ENCODE measurements around the gene STARD9. TPM values are rescaled to one million over a fixed set of nuclear protein-coding genes. Genes with fewer than 3 reads are reported as not detected.

Gene STARD9
- total RNA-seq, 2 experiments from 2014 or later: 14.0 to 16.1 TPM

DNA sequence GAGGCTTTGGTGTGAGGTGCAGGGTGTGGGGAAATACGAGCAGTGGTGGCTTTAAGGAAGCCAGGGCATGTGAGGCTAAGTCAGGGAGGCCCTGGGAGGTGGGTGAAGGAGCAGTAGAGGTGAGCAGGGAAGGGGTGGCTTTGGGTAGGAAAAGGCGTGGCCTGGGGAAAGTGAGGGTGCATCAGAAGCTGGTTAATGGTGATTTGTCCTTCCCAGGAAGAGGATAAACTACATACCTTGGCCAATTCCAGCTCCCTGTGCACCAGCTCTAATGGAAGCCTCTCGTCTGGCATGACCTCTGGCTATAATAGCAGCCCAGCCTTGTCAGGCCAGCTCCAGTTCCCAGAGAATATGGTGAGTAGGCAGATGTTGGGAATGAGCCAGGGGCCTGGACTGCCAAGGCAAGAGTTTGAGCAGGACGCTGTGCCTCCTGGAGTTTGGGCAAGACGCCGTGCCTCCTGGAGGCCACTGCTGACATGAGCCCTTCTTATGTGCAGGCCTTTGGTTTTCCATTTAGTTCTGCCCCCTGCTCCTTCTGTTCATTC, 120.2 kb downstream of the STARD9 start:
- ATAC-seq (ENCODE audit: low read depth) (no peak), DNase-seq (no peak)
- Mint-ChIP-seq H3K27me3 (no peaks in the 10 kb centered on the region), H3K9me3 (no peaks in the 10 kb centered on the region), H3K4me3 (no peak overlapping the region), H3K36me3 (peaks cover 6% of the 10 kb centered on the region), H3K27ac (no peak overlapping the region), H3K4me1 (peaks cover 15% of the 10 kb centered on the region)
- POLR2A ChIA-PET: no interaction called here

DNA sequence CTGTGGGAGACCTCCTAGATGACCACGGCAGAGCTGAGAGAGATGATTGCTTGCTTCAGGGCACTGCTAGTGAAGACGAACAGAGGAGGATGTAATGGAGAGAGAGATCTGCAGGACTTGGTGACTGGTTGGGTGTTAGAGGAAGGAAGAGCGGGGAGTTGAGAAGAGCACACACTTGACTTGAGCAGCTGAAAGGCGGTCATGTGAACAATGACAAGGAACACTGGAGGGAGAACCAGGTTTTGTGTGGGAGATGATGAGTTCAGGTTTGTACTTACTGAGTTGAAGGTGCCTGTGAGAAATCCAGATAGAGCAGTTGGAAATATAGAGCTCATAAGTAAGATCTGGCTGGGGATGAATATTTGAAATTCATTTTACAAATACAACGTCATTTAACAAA, 121.2 kb downstream of the STARD9 start:
- no peaks in the 10 kb centered on the region for H3K27me3 Mint-ChIP-seq
- POLR2A ChIA-PET: no interaction called here
- ATAC-seq (ENCODE audit: low read depth): no peak
- H3K27ac Mint-ChIP-seq: no peak overlapping the region
- no peak overlapping the region for H3K4me3 Mint-ChIP-seq
- H3K4me1 Mint-ChIP-seq: peaks cover 5% of the 10 kb centered on the region
- H3K36me3 Mint-ChIP-seq: peaks cover 6% of the 10 kb centered on the region
- no peaks in the 10 kb centered on the region for H3K9me3 Mint-ChIP-seq
- DNase-seq: no peak

DNA sequence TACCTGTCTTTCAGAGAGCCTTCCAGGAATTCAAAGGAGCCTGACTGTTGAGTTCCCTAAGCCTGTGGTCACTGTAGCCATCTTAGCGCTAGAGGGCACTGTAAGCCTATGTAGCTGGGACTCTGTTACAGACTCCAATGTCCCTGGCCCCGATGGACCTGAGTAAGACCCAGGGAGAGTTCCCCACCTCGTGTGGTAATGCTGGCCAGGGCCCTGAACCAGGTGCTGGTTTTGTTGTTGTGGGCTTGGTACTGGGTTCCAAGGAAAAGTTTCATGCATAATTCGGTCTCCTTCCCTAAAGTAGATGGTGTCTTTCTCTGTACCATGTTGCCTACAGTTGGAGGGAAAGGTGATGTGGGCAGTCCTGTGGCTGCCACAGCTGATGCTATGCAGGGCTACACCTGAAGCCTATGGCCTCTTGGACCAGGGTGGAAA, 129.1 kb downstream of the STARD9 start:
- no peaks in the 10 kb centered on the region for H3K36me3 Mint-ChIP-seq
- DNase-seq (no peak), ATAC-seq (ENCODE audit: low read depth) (peak; percentile 96)
- no peaks in the 10 kb centered on the region for H3K27me3 Mint-ChIP-seq
- no peak overlapping the region for H3K4me3 Mint-ChIP-seq
- H3K27ac Mint-ChIP-seq: no peak overlapping the region
- POLR2A ChIA-PET: no interaction called here
- peaks cover 2% of the 10 kb centered on the region for H3K4me1 Mint-ChIP-seq
- H3K9me3 Mint-ChIP-seq: no peaks in the 10 kb centered on the region

DNA sequence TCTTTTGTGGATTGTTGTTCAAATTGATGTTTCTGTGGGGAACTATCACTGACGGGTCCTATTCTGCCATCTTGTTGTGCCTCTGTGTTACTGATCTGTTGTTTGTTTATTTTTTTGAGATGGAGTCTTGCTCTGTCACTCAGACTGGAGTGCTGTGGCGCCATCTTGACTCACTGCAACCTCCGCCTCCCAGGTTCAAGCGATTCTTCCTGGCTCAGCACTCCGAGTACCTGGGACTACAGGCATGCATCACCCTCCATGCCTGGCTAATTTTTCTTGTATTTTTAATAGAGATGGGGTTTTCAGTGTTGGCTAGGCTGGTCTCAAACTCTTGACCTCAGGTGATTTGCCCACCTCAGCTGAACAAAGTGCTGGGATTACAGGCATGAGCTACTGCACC, 129.9 kb downstream of the STARD9 start:
- POLR2A ChIA-PET: no interaction called here

DNA sequence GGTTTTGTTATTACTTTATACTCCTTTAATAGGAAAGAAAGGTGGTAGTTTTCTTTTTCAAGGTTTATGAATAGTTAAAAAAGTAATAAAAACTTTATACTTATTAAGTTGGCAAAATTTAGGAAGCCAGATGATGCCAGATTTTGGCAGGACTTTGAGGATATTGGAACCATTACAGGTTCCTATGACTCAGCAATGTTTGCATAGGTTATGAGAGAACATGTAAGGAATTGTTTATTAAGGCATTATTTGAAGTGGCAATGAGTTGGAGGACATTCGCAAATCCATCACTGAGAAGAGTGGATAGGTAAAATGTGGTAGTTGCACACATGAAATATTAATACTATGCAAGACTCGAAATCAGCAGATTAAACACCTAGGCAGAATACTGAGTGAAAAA, 131.7 kb downstream of the STARD9 start:
- Mint-ChIP-seq H3K4me3 (no peak overlapping the region), H3K36me3 (no peaks in the 10 kb centered on the region), H3K9me3 (no peaks in the 10 kb centered on the region), H3K27ac (no peak overlapping the region), H3K27me3 (no peaks in the 10 kb centered on the region), H3K4me1 (peaks cover 2% of the 10 kb centered on the region)
- no peak for ATAC-seq (ENCODE audit: low read depth)
- POLR2A ChIA-PET: no interaction called here
- DNase-seq: no peak

More for the DNA sequence above, 129.9 kb downstream of the STARD9 start:
- no peak overlapping the region for H3K27ac Mint-ChIP-seq
- DNase-seq (no peak), ATAC-seq (ENCODE audit: low read depth) (no peak)
- H3K9me3 Mint-ChIP-seq: no peaks in the 10 kb centered on the region
- peaks cover 2% of the 10 kb centered on the region for H3K4me1 Mint-ChIP-seq
- H3K36me3 Mint-ChIP-seq: no peaks in the 10 kb centered on the region
- H3K27me3 Mint-ChIP-seq: no peaks in the 10 kb centered on the region
- no peak overlapping the region for H3K4me3 Mint-ChIP-seq

DNA sequence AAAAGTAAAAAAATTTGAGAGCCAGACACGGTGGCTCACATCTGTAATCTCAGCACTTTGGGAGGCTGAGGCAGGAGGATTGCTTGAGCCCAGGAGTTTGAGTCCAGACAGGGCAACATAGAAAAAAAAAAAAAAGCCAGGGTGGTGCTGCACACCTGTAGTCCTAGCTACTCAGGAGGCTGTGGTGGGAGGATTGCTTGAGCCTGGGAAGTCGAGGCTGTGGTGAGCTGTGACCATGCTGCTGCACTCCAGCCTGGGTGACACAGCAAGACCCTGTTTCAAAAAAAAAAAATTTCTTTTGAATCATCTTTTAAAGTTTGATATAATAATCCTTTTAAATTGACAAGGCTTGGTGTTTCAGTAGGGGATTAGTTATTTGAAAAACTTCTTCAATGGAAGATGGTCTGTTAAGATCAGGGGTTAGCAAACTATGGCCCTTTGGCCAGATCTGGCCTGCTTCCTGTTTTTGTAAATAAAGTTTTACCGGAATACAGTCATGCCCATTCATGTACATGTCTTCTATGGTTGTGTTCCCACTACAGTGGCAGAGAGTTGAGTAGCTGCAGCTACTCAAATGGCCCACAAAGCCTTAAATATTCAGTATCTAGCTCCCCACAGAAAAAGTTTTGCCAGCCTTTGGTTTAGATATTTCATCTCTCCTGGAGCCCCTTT, 132.6 kb downstream of the STARD9 start:
- POLR2A ChIA-PET: interaction anchor here (0.7 kb wide), 1 partner anchor 170 kb away, joined by 3 read pairs; no protein-coding TSS in a partner anchor
- Mint-ChIP-seq H3K4me1 (peaks cover 2% of the 10 kb centered on the region), H3K36me3 (no peaks in the 10 kb centered on the region), H3K27ac (no peak overlapping the region), H3K27me3 (no peaks in the 10 kb centered on the region), H3K4me3 (no peak overlapping the region), H3K9me3 (no peaks in the 10 kb centered on the region)
- DNase-seq (no peak), ATAC-seq (ENCODE audit: low read depth) (no peak)

DNA sequence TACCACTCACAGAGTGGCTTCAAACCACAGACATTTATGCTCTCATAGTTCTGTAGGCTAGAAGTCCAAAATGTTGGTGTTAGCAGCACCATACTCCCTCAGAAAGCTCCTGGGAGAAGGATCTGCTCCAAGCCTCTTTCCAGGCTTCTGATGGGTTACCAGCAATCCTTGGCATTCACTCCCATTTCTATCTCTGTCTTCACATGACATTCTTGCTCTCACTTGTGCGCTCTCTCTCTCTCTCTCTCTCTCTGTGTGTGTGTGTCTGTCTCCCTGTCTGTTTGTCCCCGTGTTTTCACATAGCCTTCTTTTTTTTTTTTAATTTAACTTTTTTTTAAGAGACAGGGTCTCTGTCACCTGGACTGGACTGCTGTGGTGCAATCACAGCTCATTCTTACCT, 135.3 kb downstream of the STARD9 start:
- Mint-ChIP-seq H3K9me3 (no peaks in the 10 kb centered on the region), H3K27me3 (no peaks in the 10 kb centered on the region), H3K36me3 (no peaks in the 10 kb centered on the region), H3K4me1 (peaks cover 2% of the 10 kb centered on the region), H3K27ac (no peak overlapping the region), H3K4me3 (no peak overlapping the region)
- ATAC-seq (ENCODE audit: low read depth) (no peak), DNase-seq (no peak)
- POLR2A ChIA-PET: interaction anchor here (0.6 kb wide), 1 partner anchor 41 kb away, joined by 3 read pairs; no protein-coding TSS in a partner anchor

DNA sequence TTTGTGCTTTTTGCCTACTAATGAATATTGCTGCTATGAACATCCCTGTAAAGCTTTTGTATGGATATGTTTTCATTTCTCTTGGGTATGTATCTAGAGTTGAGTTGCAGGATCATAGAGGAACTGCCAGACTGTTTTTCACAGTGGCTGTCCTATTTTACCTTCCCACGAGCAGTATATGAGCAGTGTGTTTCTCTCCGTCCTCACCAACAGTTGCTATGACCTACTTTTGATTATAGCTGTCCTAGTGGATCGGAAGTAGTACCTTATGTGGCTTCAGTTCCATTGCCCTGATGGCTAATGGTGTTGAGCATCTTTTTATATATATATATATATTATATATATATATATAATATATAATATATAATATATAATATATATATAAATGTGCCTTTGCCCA, 136.3 kb downstream of the STARD9 start:
- no peaks in the 10 kb centered on the region for H3K27me3 Mint-ChIP-seq
- peaks cover 2% of the 10 kb centered on the region for H3K4me1 Mint-ChIP-seq
- no peak overlapping the region for H3K4me3 Mint-ChIP-seq
- no peak for ATAC-seq (ENCODE audit: low read depth)
- no peak for DNase-seq
- POLR2A ChIA-PET: interaction anchor here (0.7 kb wide), 1 partner anchor 137 kb away, joined by 3 read pairs; no protein-coding TSS in a partner anchor
- no peaks in the 10 kb centered on the region for H3K36me3 Mint-ChIP-seq
- H3K27ac Mint-ChIP-seq: no peak overlapping the region
- H3K9me3 Mint-ChIP-seq: no peaks in the 10 kb centered on the region

DNA sequence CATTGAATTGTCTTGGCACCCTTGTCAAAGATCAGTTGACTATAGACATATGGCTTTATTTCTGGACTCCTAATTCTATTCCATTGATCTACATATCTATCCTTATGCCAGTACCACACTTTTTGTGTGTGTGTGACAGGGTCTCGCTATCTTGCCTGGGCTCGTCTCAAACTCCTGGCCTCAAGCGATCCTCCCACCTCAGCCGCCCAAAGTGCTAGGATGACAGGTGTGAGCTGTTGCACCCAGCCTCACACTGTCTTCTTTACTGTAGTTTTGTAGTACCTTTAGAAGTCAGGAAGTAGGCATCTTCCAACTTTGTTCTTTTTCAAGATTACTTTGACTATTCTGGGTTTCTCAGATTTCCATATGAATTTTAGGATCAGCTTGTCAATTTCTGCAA, 137.2 kb downstream of the STARD9 start:
- Mint-ChIP-seq H3K4me3 (no peak overlapping the region), H3K27me3 (no peaks in the 10 kb centered on the region), H3K4me1 (peaks cover 2% of the 10 kb centered on the region), H3K27ac (no peak overlapping the region), H3K9me3 (no peaks in the 10 kb centered on the region), H3K36me3 (no peaks in the 10 kb centered on the region)
- ATAC-seq (ENCODE audit: low read depth): no peak
- no peak for DNase-seq
- POLR2A ChIA-PET: no interaction called here

DNA sequence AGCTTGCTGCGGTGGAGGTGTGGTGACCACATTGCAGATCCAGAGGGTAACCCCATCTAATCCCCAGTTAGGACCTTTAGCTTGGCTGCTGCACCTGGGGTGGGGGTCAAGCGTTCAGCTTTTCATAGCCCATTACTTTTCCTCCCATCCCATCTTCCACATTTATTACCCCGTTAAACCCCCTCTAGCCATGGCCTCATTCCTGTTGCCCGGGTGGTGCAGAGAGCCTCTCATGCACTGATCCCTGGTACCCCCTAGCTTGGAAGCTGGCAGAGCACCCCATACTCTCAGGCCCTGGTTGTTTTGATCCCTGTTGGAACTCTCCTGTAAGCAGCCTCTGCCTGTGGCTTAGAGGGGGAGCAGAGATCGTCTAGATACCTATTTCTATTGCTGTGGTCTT, 140.7 kb downstream of the STARD9 start:
- ATAC-seq (ENCODE audit: low read depth): no peak
- POLR2A ChIA-PET: no interaction called here
- no peak for DNase-seq
- no peaks in the 10 kb centered on the region for H3K27me3 Mint-ChIP-seq
- no peak overlapping the region for H3K27ac Mint-ChIP-seq
- H3K4me3 Mint-ChIP-seq: no peak overlapping the region
- no peaks in the 10 kb centered on the region for H3K4me1 Mint-ChIP-seq
- no peaks in the 10 kb centered on the region for H3K9me3 Mint-ChIP-seq
- no peaks in the 10 kb centered on the region for H3K36me3 Mint-ChIP-seq

DNA sequence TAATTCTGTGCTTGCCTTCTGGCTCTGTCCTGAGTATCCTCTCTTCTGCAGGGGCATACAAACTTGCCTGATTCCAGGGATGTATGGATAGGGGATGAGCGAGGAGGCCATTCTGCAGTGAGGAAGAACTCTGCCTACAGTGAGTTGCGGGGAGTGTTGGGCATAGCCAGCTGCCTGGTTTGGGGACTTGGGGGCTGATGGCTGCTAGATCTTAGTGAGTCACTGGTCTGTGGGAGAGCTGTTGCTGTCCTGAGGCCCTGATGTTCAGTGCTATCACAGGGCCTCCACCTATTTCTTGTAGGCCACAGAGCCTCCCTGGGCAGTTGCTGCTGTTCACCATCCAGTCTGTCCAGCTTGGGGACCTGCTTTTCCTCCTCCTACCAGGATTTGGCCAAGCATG, 141.2 kb downstream of the STARD9 start:
- H3K4me3 Mint-ChIP-seq: no peak overlapping the region
- no peaks in the 10 kb centered on the region for H3K4me1 Mint-ChIP-seq
- H3K27me3 Mint-ChIP-seq: no peaks in the 10 kb centered on the region
- no peaks in the 10 kb centered on the region for H3K9me3 Mint-ChIP-seq
- no peaks in the 10 kb centered on the region for H3K36me3 Mint-ChIP-seq
- no peak overlapping the region for H3K27ac Mint-ChIP-seq
- no peak for ATAC-seq (ENCODE audit: low read depth)
- POLR2A ChIA-PET: interaction anchor here (1.4 kb wide), 1 partner anchor 20 kb away, joined by 3 read pairs; the partner anchor contains the start of gene CDAN1
- DNase-seq: no peak

DNA sequence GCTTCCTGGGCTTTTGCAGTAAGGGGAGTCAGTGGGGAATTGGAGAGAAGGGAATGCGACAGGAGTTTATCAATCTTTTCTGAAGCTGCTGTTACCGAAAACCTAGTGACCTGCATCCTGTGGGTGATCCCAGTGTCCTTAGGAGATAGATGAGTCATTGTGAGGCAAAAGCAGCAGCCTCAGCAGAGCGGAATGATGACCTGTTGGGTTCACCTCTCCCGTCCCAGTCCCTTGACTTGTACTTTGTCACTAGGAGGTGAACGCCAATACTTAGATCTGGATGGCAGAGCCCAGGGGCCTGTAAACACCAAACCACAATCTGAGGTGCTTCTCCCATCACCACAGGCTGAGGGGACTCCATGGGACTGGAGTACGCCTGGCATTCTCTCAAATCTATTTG, 143.6 kb downstream of the STARD9 start:
- no peak overlapping the region for H3K27ac Mint-ChIP-seq
- no peaks in the 10 kb centered on the region for H3K9me3 Mint-ChIP-seq
- ATAC-seq (ENCODE audit: low read depth) (no peak), DNase-seq (no peak)
- H3K36me3 Mint-ChIP-seq: no peaks in the 10 kb centered on the region
- H3K27me3 Mint-ChIP-seq: no peaks in the 10 kb centered on the region
- no peak overlapping the region for H3K4me3 Mint-ChIP-seq
- POLR2A ChIA-PET: no interaction called here
- H3K4me1 Mint-ChIP-seq: no peaks in the 10 kb centered on the region

DNA sequence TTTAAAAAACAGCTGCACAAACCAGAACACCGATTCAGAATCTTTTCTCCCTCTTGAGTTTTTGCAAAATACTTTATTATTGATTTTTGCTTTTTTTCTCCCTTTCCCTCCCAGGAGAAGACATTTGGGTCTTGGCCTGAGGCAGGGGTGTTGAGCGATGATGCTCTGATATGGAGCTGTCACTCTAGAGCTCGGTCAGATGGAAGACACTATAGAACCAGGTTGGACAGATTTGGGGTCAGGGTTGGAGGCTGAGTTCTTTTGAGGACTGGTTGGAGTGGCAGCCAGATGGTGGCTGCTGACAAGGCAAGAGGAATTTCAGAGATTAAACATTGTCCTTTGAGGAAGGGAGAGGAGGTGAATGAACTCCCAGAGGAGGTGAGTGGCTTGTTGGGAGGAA, 144.7 kb downstream of the STARD9 start:
- ATAC-seq (ENCODE audit: low read depth): no peak
- no peak overlapping the region for H3K4me3 Mint-ChIP-seq
- H3K27ac Mint-ChIP-seq: no peak overlapping the region
- H3K9me3 Mint-ChIP-seq: no peaks in the 10 kb centered on the region
- peaks cover 3% of the 10 kb centered on the region for H3K36me3 Mint-ChIP-seq
- POLR2A ChIA-PET: no interaction called here
- DNase-seq: no peak
- no peaks in the 10 kb centered on the region for H3K27me3 Mint-ChIP-seq
- H3K4me1 Mint-ChIP-seq: no peaks in the 10 kb centered on the region

DNA sequence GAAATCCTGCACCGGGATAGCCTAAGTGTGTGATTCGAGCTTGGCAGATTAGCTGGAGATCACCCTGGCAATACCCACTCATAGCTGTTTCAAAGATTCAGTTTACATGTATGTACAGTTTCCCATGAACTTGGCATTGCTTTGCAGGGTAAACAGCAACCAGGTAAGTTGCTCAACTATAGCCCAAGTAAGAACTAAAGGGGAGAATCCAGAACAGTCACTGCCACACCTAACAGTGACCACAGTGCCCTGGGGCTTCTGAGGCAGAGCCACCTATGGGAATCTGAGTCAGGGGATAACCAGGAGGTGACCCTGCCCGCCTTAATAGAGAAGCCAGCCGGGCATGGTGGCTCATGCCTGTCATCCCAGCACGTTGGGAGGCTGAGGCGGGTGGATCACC, 145.6 kb downstream of the STARD9 start:
- H3K27ac Mint-ChIP-seq: no peak overlapping the region
- H3K36me3 Mint-ChIP-seq: peaks cover 5% of the 10 kb centered on the region
- no peaks in the 10 kb centered on the region for H3K27me3 Mint-ChIP-seq
- H3K9me3 Mint-ChIP-seq: no peaks in the 10 kb centered on the region
- no peak for DNase-seq
- H3K4me3 Mint-ChIP-seq: no peak overlapping the region
- no peaks in the 10 kb centered on the region for H3K4me1 Mint-ChIP-seq
- ATAC-seq (ENCODE audit: low read depth): no peak
- POLR2A ChIA-PET: no interaction called here

Measured in activated naive CD8-positive, alpha-beta T cell treated with anti-CD3 and anti-CD28 coated beads, Interleukin-2, amount 10 ng/mL, durations not matched to agents 7 days and 5 days (primary cell).